ENCODE results near the gene GALT.

- TF ChIP-seq POLR2A (IDR thresholded peaks at IDR 0.05), result no peak
- no peak for TF ChIP-seq CTCF (IDR thresholded peaks at IDR 0.05)
Measured at GRCh38 chr9:34684145-34684544, 37.7 kb downstream of the GALT start.
